LNCaP clone FGC (cell line): ENCODE measurements around the gene DHH.

Experiments used
- DNase-seq: peaks from one replicate; pipeline ENCODE4 v3.0.0-alpha.2; 2011; ENCODE audit warnings: low read depth
- H3K4me3 ChIP-seq: 2 replicates; pipeline ENCODE4 v1.5.1; 2011; ENCODE audit warnings: mild to moderate bottlenecking, low read depth, low read length, control low read depth
- TF ChIP-seq, protein P1 (sequence below): IDR thresholded peaks from 2 replicates; pipeline ENCODE4 v1.5.1; 2012; ENCODE audit warnings: mild to moderate bottlenecking; ENCODE audit not compliant: control insufficient read depth, insufficient read depth; ENCODE audit errors: extremely low read depth

The DHH gene

DNA sequence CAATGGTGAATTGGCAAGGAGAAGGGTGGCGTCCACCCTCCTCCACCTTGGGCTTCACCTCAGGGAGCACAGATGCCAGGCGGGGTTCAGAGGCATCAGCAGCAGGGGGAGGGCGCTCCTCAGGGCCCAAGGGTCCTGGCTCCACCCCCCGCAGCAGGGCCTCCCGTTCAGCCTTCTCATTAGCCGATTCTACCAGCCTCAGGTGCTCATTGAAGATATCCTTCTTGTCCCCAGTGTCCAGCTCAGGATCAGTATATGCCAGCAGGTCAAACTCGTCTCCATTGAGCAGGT, 56.7 kb downstream of the DHH start:
- TF ChIP-seq, protein P1, sequence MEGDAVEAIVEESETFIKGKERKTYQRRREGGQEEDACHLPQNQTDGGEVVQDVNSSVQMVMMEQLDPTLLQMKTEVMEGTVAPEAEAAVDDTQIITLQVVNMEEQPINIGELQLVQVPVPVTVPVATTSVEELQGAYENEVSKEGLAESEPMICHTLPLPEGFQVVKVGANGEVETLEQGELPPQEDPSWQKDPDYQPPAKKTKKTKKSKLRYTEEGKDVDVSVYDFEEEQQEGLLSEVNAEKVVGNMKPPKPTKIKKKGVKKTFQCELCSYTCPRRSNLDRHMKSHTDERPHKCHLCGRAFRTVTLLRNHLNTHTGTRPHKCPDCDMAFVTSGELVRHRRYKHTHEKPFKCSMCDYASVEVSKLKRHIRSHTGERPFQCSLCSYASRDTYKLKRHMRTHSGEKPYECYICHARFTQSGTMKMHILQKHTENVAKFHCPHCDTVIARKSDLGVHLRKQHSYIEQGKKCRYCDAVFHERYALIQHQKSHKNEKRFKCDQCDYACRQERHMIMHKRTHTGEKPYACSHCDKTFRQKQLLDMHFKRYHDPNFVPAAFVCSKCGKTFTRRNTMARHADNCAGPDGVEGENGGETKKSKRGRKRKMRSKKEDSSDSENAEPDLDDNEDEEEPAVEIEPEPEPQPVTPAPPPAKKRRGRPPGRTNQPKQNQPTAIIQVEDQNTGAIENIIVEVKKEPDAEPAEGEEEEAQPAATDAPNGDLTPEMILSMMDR = no peak
- no peak overlapping the region for H3K4me3 ChIP-seq
- no peak for DNase-seq

DNA sequence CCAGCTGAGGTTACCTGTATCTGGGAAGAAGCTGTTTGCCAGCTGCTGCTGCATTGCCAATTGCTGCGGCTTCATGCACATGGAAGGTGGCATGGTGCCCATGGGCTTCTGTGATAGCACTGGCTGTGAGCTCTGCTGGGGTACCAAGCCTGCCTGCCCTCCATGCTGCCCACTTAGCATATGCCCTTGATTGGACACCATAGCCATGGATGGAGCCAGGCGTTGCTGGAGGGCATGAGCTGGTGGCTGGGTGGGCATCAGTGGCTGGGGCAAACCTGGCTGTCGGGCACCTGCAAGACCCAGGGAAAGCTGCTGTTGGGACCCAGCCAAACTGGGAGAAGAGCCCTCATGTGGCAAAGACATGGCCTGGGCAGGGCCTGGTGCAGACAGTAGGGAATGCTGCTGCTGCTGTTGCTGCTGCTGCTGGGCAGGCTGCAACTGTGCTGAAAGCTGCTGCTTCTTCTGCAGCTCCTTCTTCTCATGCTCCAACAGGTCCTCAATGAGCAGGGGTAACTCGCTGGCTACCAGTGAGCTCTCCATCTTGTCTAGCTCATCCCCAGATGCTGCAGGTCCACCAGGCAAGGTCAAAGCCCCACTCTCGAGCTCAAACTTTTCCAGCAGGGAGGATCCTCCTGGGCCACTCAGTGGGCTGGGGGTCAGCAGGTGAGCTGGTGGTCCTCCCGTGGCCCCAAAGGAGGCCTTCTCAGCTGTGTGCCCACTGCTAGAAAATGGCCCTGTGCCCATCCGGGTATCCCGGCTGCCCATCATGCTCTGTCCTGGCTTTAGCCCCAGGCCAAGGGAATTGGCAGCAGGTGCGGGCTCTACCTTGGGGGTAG, 57.3 kb downstream of the DHH start:
- TF ChIP-seq, protein P1 = no peak
- no peak for DNase-seq
- no peak overlapping the region for H3K4me3 ChIP-seq
